GM18499 (cell line): ENCODE results near the gene TSSK2.
"Not testable (repeated sequence)": the region's sequence is repeated elsewhere in the genome, so short reads cannot be mapped to it uniquely, and the experiment has no call there.

Experiments
- ATAC-seq: cut with Tn5 transposase; IDR thresholded peaks from one replicate; pipeline ENCODE4 v1.9.1; 2021; ENCODE audit warnings: moderate number of reproducible peaks; ENCODE audit not compliant: insufficient read depth, unreplicated experiment

Gene TSSK2

DNA sequence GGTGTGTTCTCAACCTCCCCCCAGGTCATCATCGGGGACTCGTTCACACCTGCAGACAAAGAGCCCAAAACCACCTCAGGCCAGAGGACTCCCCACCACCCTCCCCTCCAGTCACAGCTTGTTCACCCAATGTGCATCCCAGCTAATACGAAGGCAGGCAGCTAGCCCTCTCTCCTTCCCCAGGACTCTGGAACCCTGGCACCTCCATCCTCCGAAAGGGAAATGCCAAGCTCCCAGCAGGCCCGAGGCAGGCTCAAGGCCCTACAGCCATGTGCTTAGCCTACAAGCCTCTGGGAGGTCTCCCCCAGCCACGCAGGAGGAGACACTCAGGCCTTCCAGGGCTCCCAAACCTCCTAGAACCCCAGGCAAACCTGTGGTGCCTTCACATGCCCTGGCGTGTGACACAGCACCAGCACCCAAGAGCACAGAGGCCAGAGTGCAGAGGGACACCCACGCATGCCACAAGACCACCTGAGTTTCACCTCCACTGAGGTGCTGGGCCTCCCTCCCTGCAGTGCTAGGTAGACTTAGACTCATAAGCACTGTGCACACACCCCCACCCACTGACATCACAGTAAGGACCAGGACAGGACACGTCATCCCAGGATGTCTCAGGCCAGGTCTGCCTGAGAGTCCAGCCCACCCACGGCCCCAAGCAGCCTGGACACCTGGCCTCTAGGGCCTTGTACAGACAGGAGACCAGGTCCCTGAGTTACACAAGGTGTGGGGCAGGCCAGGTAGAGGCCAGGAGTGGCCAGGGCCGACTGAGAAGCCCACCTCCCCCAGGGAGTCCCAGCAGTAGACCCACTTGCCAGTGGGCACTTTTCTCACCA lies 6.5 kb downstream of the TSSK2 start:
- no peak for ATAC-seq

DNA sequence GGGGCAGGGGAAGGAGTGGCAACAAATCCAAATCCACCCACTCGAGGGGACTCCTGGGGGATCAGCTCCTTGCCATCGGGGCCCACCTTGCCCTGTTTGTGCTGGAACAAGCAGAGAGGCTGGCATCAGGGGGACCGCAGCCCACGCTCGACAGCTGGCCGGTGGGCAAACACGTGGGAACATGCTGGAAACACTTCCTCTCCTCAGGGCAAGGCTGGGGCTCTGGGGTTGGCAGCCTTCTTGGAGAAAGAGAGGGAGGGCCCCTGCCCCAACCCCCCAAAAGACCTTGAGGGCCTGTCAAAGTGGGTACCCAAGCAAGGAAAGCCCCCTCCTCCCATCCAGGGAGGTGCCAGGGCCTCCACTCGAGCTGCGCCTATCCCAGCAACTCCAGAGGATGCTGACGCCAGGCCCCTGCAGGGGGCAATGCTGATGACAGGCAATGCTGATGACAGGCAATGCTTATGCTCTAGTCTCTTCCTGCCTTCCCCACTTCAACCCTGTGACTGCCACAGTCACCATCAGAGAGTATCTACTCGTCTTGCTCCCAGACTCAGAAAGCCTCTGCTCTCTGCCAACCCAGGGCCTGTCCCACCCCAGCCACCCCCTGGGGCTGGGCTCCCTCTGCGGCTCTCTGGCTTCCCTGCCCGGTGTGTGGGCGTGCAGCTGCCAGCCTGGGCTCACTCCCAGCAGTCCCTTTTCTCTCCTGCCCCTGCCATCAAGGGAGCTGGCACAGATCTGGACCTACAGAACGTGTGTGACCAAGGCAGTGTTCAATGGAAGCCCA lies 7.3 kb downstream of the TSSK2 start:
- no peak for ATAC-seq

DNA sequence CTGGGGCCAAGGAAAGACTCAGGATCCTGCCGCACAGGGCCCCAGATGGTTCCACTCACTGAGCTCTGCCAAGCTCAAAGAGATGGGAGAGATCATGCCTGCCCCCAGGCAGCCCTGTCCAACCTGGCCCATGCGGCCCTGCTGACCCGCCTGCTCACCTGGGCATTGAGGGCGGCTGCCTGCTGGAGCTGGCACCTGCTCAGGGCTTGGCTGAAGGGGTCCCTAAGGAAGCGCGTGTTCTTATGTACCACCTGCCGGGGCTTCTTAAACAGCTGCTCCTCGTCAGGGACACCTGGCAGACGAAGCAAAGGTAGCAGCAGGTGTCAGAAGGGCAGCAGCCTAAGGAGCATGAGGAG lies 7.9 kb downstream of the TSSK2 start:
- ATAC-seq = no peak

DNA sequence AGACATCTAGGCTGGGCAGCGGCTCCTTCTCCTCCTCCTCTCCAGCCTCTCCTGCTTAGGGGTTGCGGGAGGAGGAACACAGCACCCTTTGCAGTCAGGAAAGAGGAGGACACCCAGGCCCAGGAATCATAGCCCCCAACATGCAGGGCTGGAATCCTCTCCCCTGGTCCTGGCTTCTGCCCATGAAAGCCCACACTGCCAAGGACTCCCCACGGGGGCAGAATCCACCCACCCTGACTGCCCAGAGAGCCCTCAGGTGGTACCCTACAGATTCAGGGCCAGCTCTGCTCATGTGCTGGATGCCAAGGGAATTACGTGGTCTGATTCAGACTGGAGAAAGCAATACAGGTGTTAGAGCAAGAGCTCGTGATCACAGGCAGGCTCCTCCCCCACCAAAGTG lies 8.9 kb downstream of the TSSK2 start:
- no peak for ATAC-seq

DNA sequence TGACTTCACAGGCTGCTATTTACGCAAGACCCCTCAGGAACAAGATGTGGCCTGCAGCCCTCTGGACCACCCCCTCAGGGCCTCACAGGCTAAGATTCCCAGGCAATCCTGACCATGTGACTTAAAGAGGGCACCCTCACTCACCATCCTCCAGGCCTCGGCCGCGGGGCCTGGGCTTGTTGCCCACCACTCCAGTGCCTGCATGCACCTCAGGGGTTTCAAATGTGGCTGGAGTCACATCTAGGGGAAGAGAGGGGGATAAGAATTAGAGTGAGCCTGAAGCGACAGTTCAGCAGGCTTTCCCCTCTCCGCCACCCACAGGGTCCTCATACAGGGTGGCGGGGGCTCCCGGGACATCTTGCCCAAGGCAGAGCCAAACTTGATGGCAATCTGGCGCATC lies 11.3 kb downstream of the TSSK2 start:
- no peak for ATAC-seq

DNA sequence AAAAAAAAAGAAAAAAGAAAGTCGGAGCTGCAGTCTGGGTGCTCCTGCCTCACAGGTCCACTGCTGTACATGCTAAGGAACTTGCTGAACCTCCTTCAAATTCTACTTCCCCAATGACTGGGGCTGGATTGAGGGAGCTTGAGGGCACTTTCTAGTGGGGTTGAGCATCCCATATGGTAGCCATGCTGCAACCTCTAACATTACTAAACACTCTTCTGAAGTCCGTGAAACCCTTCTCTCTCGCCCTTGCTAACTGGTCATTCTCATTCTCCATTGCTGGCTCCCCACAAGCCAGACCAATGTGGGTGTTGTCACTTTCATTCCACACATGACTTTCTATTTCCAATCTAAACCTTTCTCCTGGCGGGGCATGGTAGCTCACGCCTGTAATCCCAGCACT lies 12.1 kb downstream of the TSSK2 start:
- no peak for ATAC-seq

DNA sequence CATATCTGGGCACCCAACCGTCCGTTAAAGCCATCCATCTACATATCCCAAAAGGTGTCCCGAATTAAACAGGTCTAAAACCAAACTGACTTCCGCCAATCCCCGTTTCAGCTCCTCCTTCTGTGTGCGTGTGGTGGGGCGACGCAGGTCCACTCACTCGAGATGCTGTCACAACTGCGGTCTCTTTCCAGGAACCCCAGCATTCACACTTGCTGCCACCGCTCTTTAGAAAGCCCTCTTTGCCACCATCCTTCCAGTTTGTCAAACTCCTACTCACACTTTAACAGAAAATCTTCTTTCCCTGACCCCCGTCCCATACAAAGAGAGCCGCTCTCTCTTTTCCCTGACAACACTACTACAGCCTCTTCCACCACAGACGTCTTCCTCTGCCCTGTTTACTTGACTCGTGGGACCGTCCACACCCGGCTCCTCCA lies 12.9 kb downstream of the TSSK2 start:
- ATAC-seq = no peak

DNA sequence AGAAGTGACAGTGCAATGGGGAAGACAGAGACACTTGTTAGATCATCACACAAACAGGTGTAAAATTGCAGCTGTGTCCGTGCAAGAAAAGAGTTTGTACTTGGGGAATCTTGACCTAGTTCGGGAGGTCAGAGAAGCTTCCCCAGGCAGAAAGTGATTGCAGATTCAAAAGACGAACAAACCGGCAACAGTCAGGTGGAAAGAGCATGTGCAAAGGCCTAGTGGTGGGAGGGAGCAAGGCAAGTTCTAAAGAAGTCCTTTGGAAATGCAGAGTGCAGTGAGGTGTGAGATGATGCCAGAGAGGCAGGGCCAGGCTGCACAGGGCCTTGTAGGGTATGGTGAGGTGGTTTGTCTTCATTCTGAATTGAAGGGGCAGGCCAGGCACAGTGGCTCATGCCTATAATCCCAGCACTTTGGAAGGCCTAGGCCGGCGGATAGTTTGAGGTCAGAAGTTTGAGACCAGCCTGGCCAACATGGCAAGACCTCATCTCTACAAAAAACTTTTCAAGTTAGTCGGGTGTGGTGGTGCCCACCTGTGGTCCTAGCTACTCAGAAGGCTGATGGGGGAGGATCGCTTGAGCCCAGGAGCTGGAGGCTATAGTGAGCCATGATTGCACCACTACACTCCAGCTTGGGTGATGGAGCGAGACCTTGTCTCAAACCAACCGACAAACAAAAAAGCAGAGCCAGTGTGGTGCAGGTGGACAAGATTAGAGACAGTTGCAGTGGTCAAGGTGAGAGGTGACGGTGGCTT lies 15.3 kb downstream of the TSSK2 start:
- no peak for ATAC-seq

DNA sequence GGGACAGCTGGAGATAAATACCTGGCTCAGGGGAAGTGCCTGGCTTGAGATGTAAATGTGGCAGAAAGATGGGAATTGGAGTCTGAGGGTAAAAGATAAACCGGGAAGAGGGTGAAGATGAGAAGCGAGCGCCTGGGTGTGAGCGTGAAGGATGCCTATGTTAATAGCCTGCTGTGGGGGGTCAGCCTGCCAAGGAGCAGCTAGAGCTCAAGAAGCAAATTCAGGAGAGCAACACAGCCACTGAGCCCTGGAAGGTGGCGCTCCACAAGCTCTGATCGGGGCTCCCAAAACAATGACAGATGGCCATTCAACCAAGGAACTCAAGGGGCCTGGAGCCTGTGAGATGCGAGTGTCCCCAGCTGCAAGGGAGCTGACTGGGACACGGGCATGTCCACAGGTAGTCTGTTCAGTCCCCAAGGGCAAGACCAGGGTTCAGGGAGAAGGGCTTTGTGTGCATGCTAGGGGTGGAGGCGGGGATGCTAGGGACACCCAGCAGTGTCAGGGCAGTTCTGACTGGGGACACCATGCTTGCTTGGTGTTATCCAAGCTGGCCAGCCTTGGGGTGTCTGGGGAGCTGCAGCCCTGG lies 16.2 kb downstream of the TSSK2 start:
- ATAC-seq = no peak

DNA sequence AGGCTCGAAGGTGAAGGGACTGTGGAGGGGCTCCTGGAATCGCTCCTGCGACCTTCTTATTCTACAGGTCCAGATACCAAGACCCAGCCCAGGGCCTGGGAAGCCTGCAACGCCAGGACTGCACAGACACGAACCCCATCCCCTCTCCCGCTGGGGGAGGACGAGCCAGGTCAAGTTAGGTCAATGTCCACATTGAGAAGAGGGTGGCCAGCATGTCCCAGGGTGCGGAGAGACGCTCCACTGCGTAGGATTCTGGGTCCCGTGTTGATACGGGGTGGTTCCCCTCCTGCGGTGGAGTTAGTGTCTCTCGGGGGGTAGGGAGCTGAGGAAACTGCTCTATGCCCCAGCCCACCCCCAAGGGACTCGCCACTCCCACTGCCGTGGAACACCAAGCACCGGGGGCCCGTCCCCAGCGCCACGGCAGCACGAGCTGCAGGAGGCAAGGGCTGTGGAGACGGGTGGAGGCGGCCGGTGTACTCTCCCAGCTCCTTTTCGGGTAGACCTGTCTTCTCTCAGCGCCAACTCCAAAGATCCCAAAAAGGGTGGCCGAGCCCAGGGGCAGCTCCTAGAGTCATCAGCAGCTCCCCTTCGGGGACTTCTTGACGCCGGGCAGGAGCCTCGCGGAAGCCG lies 17.4 kb downstream of the TSSK2 start:
- no peak for ATAC-seq

DNA sequence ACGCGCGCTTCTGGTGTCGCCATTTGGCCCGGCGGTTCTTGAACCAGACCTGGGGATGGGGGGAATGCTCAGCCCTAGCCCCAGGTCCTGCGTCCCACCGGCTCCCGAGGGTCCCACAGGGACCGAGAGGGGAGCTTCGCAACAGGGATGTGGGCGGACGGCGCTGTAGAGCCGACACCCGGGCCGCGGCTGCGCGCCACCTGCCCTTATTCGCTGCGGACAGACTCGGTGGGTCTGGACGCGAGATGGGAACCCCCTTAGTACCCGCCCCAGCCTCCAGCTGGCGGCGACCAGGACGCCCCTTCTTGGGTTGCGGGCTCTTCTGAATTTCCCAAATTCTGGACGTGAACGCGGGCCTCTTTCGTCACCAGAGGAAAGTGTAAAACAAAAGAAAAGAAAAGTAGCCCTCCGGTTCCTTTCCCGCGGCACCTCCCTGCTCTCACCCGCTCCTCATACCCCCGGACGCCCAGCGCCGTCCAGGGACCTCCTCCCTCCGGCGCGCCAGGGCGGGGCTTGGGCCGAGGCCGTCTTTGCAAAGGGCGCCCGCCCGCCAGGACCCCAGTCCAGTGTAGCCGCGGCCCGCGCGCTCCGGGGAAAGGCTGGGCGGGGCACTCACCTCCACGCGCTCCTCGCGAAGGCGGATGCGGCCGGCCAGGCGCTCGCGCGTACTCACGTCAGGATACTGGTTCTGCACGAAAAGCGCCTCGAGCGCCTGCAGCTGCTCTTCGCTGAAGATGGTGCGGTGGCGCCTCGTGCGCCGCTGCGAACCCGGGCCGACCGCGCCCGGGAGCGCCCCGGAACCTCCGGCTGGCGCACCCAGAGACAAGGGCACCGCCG lies 18.2 kb downstream of the TSSK2 start:
- ATAC-seq = no peak

DNA sequence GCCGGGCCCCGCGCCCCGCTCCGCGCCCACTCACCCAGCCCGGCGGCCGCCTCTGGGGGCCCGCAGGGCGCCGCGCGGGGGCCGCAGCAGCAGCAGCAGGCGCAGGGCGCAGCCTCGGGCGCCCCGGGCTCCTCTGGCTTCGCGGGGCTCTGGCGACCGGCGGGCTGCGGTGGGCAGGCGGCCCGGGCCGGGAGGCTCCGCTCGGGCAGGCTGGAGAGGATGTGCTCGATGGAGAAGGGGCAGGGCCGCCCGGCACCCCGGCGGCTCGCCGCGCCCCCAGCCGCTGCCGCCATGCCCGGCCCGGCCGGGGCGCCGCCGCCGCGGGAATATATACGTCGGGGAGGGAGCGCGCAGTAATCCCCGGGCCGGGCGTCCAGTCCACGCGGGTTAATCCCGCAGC lies 18.9 kb downstream of the TSSK2 start, which contains the start of gene GSC2:
TSS of gene GSC2 (minus strand) at position 302 of the 400 bp plus-strand sequence. CDS start at position 293, 9 bp downstream.
- no peak for ATAC-seq

DNA sequence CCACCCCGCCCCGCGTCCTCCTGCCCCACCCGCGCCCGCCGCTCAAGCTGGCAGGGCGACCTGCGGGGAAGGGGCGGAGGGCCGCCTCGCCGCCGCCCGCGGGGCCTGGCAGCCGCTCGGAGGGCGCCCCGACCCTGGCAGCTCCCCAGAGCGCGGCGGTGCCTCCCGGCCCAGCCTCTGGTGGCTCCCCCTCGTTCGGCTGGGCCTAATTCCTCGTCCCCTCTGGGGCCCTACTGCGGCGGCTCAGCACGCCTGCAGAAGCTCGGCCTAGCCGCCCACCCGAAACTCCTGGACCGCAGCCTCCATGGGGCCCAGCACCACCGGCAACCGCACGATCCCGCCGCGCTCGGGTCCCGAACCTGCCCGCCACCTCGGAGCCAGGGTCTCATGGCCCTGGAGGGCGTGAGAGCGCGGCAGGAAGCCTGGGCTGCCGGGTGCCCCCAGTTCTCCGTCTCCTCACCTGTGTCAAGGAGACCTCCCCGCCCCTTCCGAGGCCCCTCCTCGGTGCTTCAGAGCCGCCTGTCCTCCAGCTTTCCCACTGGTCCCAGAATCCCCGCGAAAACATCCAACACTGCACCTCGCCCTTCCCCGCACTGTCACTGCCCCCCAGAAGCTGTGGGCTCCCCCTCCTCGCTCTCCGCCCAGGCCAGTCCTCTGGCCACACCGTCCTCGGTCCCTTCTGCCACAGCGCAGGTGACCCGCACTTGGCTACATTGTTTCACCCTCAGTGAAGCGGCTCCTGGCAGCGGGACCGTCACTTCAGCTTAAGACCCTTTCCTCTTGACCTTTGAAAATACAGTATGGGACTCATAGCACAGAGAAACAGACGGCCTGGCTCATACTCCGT lies 19.6 kb downstream of the TSSK2 start:
- no peak for ATAC-seq

DNA sequence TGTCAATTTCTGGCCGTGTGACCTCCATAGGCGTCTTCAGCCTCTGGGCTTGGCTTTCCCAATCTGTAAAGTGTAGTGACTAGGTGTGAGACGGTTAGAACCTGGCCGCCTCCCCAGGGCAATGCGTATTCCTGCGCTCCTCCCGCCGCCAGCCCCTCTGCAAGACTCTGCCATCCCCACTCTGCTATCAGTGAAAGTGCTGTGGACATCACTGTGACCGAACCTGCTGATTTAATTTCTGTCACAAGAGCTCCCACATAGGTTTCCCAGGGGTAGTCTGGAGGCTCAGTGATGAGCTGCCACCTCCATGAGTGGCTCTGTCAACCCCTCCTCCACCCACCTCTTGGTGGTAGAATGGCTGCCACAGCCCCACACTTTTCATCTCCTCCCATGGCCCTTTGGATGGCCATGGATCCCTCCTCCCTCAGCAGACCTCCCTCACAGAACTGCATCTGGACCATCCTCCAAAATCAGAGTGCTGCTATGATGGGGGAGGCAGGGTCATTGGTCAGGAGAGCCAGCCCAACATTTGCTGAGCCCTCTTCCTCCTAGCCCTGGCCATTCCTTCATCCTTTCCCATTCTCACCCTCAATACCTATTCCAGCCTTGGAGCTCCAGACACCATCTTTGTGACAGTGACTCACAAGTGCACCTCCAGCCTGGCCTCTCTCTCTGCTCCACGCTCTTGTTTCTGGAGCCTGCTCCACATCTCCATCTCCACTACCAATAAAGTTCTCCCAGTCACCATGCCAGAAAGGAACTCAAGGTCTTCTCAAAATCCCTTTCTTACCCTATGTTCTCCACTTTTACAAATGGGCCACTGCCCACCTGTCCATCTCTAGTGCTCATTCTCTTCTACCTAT lies 20.5 kb downstream of the TSSK2 start:
- no peak for ATAC-seq

DNA sequence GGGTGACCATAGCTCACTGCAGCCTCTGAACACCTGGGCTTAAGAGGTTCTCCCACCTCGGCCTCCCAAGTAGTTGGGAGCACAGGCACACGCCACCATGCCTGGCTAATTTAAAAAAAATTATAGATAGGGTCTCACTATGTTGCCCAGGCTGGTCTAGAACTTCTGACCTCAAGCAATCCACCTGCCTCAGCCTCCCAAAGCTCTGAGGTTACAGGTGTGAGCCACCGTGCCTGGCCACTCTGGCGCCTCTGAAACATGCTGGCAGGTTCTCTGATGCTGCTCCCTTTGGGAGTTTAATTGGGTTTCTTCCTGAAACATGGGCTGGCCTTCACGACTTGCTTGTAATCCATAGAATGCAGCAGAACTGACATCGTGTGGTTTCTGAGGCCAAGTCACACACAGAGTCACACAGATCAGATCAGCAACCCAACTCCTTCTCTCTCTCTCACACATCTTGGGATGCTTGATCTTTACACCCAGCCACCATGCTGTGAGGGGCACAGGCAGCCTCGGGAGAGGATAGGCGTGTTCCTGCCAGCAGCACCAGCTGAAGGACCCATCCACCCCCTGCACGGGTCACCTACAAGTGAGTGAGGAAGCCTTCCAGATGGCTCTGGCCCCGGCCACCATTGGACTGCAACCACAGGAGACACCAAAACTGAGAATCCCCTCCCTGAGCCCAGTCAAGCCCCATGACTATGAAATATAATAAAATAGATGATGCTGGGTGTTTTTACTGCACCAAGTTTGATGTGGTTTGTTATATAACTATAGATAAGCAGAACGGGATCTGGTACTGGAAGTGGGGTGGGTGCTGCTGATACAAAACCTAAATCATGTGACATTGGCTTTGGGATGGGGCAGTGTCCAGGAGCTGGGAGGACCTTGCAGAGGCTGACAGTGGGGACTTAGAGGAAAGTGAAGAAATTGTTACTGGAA lies 22.1 kb downstream of the TSSK2 start:
- no peak for ATAC-seq

DNA sequence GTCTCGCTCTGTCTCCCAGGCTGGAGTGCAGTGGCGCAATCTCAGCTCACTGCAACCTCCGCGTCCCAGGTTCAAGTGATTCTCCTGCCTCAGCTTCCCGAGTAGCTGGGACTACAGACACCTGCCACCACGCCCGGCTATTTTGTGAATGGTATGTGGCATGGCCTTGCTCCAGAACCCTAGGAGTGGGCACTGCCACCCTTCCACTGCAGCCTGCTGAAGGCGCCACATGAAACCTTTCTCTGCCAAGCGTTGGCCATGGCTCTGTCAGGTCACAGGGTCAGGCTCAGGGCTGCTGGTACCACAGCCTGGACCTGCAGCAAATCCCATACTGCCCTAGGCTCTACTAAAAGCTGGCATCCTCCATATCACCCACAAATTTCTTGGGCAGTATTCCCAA lies 25.0 kb downstream of the TSSK2 start:
- ATAC-seq = not testable (repeated sequence)
